HepG2 (cell line): Measurements from ENCODE around the gene EYA2. TPM values are rescaled to one million over a fixed set of nuclear protein-coding genes. Genes with fewer than 3 reads are reported as not detected.

Experiments
- AKAP8 ChIP-seq: sonication (generic); formaldehyde crosslinking; IDR thresholded peaks from 2 replicates; pipeline ENCODE4 v1.5.1; 2020; ENCODE audit warnings: mild to moderate bottlenecking, missing genetic modification reagents
- ATF7 ChIP-seq, 2 experiments: fragments of 450-650 bp in 1 of 2; sonication (generic) in 1 of 2; formaldehyde crosslinking in 1 of 2; IDR thresholded peaks; 2 replicates each; pipeline versions ENCODE4 v1.4.0 to v1.6.1; 2016 to 2020; ENCODE audit warnings: antibody characterized with exemption in 1 of 2, mild to moderate bottlenecking in 1 of 2, missing genetic modification reagents in 1 of 2
- DMAP1 ChIP-seq: IDR thresholded peaks from 2 replicates; pipeline ENCODE4 v1.6.1; 2016
- E2F1 ChIP-seq: sonication (generic); formaldehyde crosslinking; IDR thresholded peaks from 2 replicates; pipeline ENCODE4 v1.5.0; 2020; ENCODE audit warnings: missing genetic modification reagents
- IRF2 ChIP-seq: IDR thresholded peaks from 2 replicates; pipeline ENCODE4 v1.6.1; 2018; ENCODE audit warnings: missing genetic modification reagents, missing compliant biosample characterization
- NCOR1 ChIP-seq: fragments of 200-600 bp; sonication (generic); IDR thresholded peaks from 2 replicates; pipeline ENCODE4 v1.7.0; 2017; ENCODE audit warnings: antibody characterized with exemption, low read length, borderline replicate concordance
- PBX2 ChIP-seq: IDR thresholded peaks from 2 replicates; pipeline ENCODE4 v1.6.1; 2016; ENCODE audit warnings: control low read depth
- PHF5A ChIP-seq: IDR thresholded peaks from one replicate; pipeline ENCODE4 v1.6.1; 2018; ENCODE audit warnings: low read depth, missing genetic modification reagents; ENCODE audit not compliant: unreplicated experiment
- REL ChIP-seq: sonication (generic); formaldehyde crosslinking; conservative IDR thresholded peaks from 2 replicates; pipeline ENCODE4 v1.8.0; 2022; ENCODE audit warnings: mild to moderate bottlenecking, missing genetic modification reagents, moderate library complexity
- STAT6 ChIP-seq: sonication (generic); formaldehyde crosslinking; IDR thresholded peaks from 2 replicates; pipeline ENCODE4 v1.4.0; 2020; ENCODE audit warnings: missing genetic modification reagents, mild to moderate bottlenecking, borderline replicate concordance
- TARDBP ChIP-seq: sonication (generic); formaldehyde crosslinking; IDR thresholded peaks from 2 replicates; pipeline ENCODE4 v1.8.0; 2022; ENCODE audit warnings: mild to moderate bottlenecking, missing genetic modification reagents
- ZBTB26 ChIP-seq: IDR thresholded peaks from 2 replicates; pipeline ENCODE4 v1.6.1; 2016; ENCODE audit warnings: missing compliant biosample characterization, missing genetic modification reagents, borderline replicate concordance
- ZNF251 ChIP-seq: sonication (generic); formaldehyde crosslinking; IDR thresholded peaks from 2 replicates; pipeline ENCODE4 v1.9.0; 2021; ENCODE audit warnings: mild to moderate bottlenecking, missing genetic modification reagents
- ZNF383 ChIP-seq: sonication (generic); formaldehyde crosslinking; IDR thresholded peaks from 2 replicates; pipeline ENCODE4 v1.4.0; 2020; ENCODE audit warnings: missing genetic modification reagents, mild to moderate bottlenecking, borderline replicate concordance
- ZNF598 ChIP-seq: sonication (generic); formaldehyde crosslinking; IDR thresholded peaks from 2 replicates; pipeline ENCODE4 v1.5.1; 2020; ENCODE audit warnings: mild to moderate bottlenecking, missing genetic modification reagents, borderline replicate concordance
- polyA plus RNA-seq, 8 experiments: library from polyadenylated mRNA; depleted of rRNA in 3 of 8; stranded (reverse) in 7 of 8; unstranded in 1 of 8; fragments of >200 nt; fragmentation: Illumina TruSeq in 4 of 8; extraction: Trizol in 4 of 8; gene quantifications; 2 replicates each; pipeline versions ENCODE4 v1.2.1 to v1.2.3, GENCODE V29; 2011 to 2016; ENCODE audit warnings: low read depth in 4 of 8, missing spikeins in 1 of 8, mixed read lengths in 1 of 8; ENCODE audit not compliant: insufficient read depth in 1 of 8
- total RNA-seq, 5 experiments: library from RNA; depleted of rRNA; stranded (reverse); fragments of >200 nt; fragmentation: Illumina TruSeq; extraction: Trizol; gene quantifications; 2 replicates each; pipeline ENCODE4 v1.2.3, GENCODE V29; 2016; ENCODE audit warnings: low read depth in 1 of 5
- TF ChIP-seq, protein P1 (sequence below): sonication (generic); formaldehyde crosslinking; IDR thresholded peaks from 2 replicates; pipeline ENCODE4 v1.5.1; 2020; ENCODE audit warnings: mild to moderate bottlenecking, missing genetic modification reagents

Gene EYA2
- total and polyA plus RNA-seq, 2 of the 13 experiments (the other 11 are each of a cell fraction or from before 2014, with no cell fraction given), result not detected

DNA sequence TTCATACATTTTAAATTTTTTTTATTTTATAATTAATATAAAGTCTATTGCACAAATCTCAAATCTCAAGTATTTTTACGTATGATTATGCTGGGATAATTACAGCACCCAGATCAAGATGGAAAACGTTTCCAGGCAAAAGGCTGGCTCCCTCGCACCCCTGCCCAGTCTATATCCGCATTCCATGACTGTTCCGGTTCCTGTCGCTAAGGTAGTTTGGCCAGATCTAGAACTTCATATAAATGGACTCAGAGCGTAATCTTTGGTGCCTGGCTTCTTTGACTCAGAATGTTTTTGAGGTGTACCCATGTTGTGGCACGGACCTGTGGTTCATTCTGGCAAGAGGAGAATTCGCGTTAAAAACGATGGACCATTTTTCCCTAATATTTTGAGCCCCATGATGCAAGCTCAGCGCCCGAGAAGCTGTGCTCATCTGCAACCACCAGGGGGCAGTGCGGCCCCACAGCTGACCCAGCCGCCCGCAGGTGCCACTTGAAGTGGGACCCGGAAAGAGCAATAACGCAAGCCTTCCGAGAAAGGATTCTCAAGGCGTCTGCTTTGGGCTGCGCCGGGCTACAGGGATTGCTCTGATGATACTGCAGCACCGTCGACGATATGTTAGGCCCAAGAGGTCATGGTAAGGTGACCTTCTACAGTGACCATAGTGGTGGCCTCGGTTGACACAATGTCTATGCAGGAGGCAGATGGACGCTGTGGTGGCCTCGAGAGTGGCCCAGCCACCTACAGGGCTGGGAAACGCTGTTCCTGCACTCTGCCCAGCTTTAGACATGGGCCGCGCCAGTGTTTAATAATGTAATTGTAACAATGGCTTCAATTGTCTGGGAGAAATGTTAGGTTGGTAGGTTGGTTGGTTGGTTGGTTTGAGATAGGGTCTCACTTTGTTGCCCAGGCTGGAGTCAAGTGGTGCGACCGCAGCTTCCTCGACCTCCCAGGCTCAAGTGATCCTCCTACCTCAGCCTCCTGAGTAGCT is 301.7 kb downstream of the EYA2 start (continued):
- TF ChIP-seq STAT6 (no peak), IRF2 (peak; percentile 71; the same call in 1 of the 2 replicates), ATF7 (IDR thresholded peaks at IDR 0.05) (no peak), ATF7 (CRISPR knock-in tag; IDR thresholded peaks at IDR 0.05) (no peak), ZNF383 (CRISPR knock-in tag) (no peak), PHF5A (CRISPR knock-in tag) (peak; percentile 84), DMAP1 (no peak), ZNF598 (CRISPR knock-in tag) (peak; percentile 89; the same call in 1 of the 2 replicates), PBX2 (CRISPR knock-in tag) (no peak), ZNF251 (CRISPR knock-in tag) (no peak), E2F1 (CRISPR knock-in tag) (no peak), NCOR1 (no peak), ZBTB26 (CRISPR knock-in tag) (peak; percentile 35; the same call in 1 of the 2 replicates), REL (no peak), AKAP8 (CRISPR knock-in tag) (peak; percentile 65; the same call in 1 of the 2 replicates), TARDBP (CRISPR knock-in tag) (peak; percentile 66)
- TF ChIP-seq, protein P1, sequence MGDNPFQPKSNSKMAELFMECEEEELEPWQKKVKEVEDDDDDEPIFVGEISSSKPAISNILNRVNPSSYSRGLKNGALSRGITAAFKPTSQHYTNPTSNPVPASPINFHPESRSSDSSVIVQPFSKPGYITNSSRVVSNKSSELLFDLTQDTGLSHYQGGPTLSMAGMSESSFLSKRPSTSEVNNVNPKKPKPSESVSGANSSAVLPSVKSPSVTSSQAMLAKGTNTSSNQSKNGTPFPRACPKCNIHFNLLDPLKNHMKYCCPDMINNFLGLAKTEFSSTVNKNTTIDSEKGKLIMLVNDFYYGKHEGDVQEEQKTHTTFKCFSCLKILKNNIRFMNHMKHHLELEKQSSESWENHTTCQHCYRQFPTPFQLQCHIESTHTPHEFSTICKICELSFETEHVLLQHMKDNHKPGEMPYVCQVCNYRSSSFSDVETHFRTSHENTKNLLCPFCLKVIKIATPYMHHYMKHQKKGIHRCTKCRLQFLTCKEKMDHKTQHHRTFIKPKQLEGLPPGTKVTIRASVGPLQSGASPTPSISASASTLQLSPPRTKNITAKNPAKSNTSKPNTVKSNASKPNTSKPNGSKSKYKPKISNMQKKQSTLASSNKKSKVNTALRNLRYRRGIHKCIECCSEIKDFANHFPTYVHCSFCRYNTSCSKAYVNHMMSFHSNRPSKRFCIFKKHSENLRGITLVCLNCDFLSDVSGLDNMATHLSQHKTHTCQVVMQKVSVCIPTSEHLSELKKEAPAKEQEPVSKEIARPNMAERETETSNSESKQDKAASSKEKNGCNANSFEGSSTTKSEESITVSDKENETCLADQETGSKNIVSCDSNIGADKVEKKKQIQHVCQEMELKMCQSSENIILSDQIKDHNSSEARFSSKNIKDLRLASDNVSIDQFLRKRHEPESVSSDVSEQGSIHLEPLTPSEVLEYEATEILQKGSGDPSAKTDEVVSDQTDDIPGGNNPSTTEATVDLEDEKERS (CRISPR knock-in tag), result 0 out of 2 replicates have a peak, but pooled peaks have one; percentile 64
